Measurements from ENCODE around the gene RNF26. TPM values are rescaled to one million over a fixed set of nuclear protein-coding genes. Genes with fewer than 3 reads are reported as not detected.

Gene RNF26
- polyA plus RNA-seq, 1 experiment = 27.1 TPM

DNA sequence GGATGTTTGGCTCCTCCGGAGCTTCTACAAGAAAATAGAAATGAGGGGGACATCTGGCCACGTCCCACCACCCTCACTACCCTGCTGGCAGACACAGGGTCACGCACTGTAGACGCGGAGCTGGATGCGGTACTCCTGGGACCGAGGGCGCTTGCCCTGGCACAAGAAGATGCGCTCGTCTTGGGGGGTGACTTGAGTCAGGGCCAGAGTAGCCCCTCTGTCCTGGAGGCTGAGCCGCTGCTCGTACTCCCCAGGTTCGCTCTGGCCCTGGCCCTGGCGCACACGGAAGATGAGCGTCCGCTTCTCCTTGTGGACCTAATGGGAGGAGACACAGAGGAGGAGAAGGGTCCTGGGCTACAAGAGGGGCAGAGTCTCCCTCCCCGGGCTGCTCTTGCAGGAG, 19.6 kb upstream of the RNF26 start:
- no peak overlapping the region for H3K27ac ChIP-seq (ENCODE audit: low read depth, low read length)
- ChIA-PET POLR2A (no interaction called here), CTCF (interaction anchor here (0.8 to 1.3 kb wide), 5 partner anchors 9 to 109 kb away, joined by 3 to 6 read pairs (median 4); partner anchors contain the start of gene CBL)
- H3K27me3 ChIP-seq (ENCODE audit: control insufficient read depth, insufficient read depth, low read length) = no peaks in the 10 kb centered on the region
- peak overlapping the region; percentile 71; the same call in 1 of the 2 replicates for H3K4me3 ChIP-seq (ENCODE audit: low read depth, low read length)
- no peak for DNase-seq (ENCODE audit: low read depth, low spot score)
- no peaks in the 10 kb centered on the region; the same call in 1 of the 2 replicates for H3K9me3 ChIP-seq (ENCODE audit: control insufficient read depth, insufficient read depth, low read length)
- TF ChIP-seq, protein P1, sequence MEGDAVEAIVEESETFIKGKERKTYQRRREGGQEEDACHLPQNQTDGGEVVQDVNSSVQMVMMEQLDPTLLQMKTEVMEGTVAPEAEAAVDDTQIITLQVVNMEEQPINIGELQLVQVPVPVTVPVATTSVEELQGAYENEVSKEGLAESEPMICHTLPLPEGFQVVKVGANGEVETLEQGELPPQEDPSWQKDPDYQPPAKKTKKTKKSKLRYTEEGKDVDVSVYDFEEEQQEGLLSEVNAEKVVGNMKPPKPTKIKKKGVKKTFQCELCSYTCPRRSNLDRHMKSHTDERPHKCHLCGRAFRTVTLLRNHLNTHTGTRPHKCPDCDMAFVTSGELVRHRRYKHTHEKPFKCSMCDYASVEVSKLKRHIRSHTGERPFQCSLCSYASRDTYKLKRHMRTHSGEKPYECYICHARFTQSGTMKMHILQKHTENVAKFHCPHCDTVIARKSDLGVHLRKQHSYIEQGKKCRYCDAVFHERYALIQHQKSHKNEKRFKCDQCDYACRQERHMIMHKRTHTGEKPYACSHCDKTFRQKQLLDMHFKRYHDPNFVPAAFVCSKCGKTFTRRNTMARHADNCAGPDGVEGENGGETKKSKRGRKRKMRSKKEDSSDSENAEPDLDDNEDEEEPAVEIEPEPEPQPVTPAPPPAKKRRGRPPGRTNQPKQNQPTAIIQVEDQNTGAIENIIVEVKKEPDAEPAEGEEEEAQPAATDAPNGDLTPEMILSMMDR (IDR thresholded peaks at IDR 0.05; ENCODE audit: low read depth, low read length) = no peak

DNA sequence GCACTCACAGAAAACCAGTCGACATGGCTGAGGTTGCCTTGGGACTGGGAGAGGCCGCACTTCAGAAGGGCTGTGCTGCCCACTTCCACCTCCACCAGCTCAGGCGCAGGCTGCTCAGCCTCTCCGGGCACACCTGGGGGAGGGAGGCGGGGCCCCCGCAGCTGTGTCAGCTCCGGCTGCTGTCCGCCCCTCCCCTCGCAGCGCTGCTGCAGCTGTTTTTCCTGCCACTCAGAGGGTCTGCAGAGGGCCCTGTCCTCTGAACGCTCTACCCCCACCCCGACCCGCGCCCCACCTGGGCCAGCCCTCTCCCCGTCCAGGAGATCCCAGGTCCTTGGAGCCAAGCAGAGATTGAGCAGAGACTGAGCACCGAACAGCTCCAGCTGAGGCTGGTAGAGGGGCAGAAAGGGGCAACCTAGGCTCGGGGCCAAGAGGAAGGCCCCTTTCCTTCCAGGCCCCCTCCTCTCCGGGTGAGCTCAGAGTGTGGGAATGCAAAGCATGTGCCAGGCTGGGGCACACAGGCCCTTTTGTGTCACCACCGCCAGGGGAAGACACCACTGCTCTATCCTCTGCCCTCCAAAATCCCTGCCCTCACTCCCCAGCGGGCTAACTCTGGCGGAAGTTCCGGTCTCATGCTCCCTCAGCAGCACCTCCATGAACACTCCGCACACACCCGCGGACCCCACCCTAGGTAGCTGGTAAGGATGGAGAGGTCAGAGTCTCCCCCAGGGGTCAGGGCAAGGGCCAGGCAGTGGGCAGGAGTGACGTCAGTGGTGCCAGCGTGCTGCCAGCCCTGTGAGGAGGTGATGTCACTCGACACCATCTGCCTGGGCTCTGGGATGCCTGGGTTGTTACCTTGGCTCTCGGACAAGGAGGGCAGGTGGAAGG, 19.0 kb upstream of the RNF26 start:
- TF ChIP-seq, protein P1 (IDR thresholded peaks at IDR 0.05; ENCODE audit: low read depth, low read length) = no peak
- CTCF ChIA-PET = interaction anchor here (0.6 to 1.3 kb wide), 7 partner anchors 8 to 110 kb away, joined by 3 to 8 read pairs (median 4); partner anchors contain the start of gene CBL
- Histone ChIP-seq H3K27me3 (ENCODE audit: control insufficient read depth, insufficient read depth, low read length) (no peaks in the 10 kb centered on the region), H3K27ac (ENCODE audit: low read depth, low read length) (no peak overlapping the region), H3K4me3 (ENCODE audit: low read depth, low read length) (peak overlapping the region; percentile 71), H3K9me3 (ENCODE audit: control insufficient read depth, insufficient read depth, low read length) (no peaks in the 10 kb centered on the region; the same call in 1 of the 2 replicates)
- POLR2A ChIA-PET = interaction anchor here (1.1 to 2.6 kb wide), 2 partner anchors 18 to 23 kb away, joined by 3 to 32 read pairs; no protein-coding TSS in a partner anchor
- DNase-seq (ENCODE audit: low read depth, low spot score) = no peak

GRCh38 chr11:119316016-119316728, 18.2 kb upstream of the RNF26 start:
- Histone ChIP-seq H3K27ac (ENCODE audit: low read depth, low read length) (peak overlapping the region; percentile 31), H3K27me3 (ENCODE audit: control insufficient read depth, insufficient read depth, low read length) (no peaks in the 10 kb centered on the region), H3K4me3 (ENCODE audit: low read depth, low read length) (peak overlapping the region; percentile 71), H3K9me3 (ENCODE audit: control insufficient read depth, insufficient read depth, low read length) (no peaks in the 10 kb centered on the region; the same call in 1 of the 2 replicates)
- ChIA-PET POLR2A (interaction anchor here (0.7 to 2.6 kb wide), 5 partner anchors 18 to 195 kb away, joined by 3 to 32 read pairs (median 5); partner anchors contain the start of genes HINFP and RNF26), CTCF (interaction anchor here (0.6 to 8.8 kb wide), 6 partner anchors 7 to 61 kb away, joined by 3 to 161 read pairs (median 5); partner anchors contain the start of gene C1QTNF5)
- DNase-seq (ENCODE audit: low read depth, low spot score) = no peak
- TF ChIP-seq, protein P1 (IDR thresholded peaks at IDR 0.05; ENCODE audit: low read depth, low read length) = no peak

- CTCF ChIA-PET = interaction anchor here (1.3 to 8.8 kb wide), 4 partner anchors 22 to 158 kb away, joined by 4 to 161 read pairs (median 4); partner anchors contain the start of gene C1QTNF5
- peak within 1 kb of the TSS; percentile 71 for H3K4me3 ChIP-seq (ENCODE audit: low read depth, low read length)
- peak within 1 kb of the TSS; percentile 87 for H3K27ac ChIP-seq (ENCODE audit: low read depth, low read length)
- TF ChIP-seq, protein P1 (IDR thresholded peaks at IDR 0.05; ENCODE audit: low read depth, low read length) = no peak
- H3K27me3 ChIP-seq (ENCODE audit: control insufficient read depth, insufficient read depth, low read length) = no peaks in the 10 kb centered on the region
- H3K9me3 ChIP-seq (ENCODE audit: control insufficient read depth, insufficient read depth, low read length) = no peaks in the 10 kb centered on the region; the same call in 1 of the 2 replicates
- DNase-seq (ENCODE audit: low read depth, low spot score) = no peak
- POLR2A ChIA-PET = interaction anchor here (0.6 to 2.6 kb wide), 9 partner anchors 9 to 261 kb away, joined by 3 to 32 read pairs (median 4); partner anchors contain the start of genes DPAGT1, HINFP and RNF26
Observed at GRCh38 chr11:119316729-119317591, 17.4 kb upstream of the RNF26 start, which contains the start of gene MCAM. TSS of gene MCAM (minus strand) at chr11:119317130. CDS start at chr11:119317101, 29 bp downstream.

All from AG04450 (cell line).